HTERT RPE-1 (cell line): ENCODE measurements around the gene RAB23.

Experiments used
- in situ Hi-C: fragments of 300-500 bp; cut with MboI; formaldehyde crosslinking; loops from 4 replicates; pipeline ENCODE4 v1.14.3; 2020; ENCODE audit warnings: low sequenced_read_pairs

RAB23 gene

GRCh38 chr6:57221936-57222742 lies at the start of gene RAB23:
RAB23 (minus strand) TSS chr6:57222307; CDS start chr6:57210380, 11,927 bp downstream.
- in situ Hi-C loops, result no loop called here

GRCh38 chr6:57268294-57268640 lies 46.2 kb upstream of the RAB23 start:
- in situ Hi-C loops, result no loop called here

GRCh38 chr6:57267586-57268293 lies 45.6 kb upstream of the RAB23 start:
- in situ Hi-C loops, result no loop called here

DNA sequence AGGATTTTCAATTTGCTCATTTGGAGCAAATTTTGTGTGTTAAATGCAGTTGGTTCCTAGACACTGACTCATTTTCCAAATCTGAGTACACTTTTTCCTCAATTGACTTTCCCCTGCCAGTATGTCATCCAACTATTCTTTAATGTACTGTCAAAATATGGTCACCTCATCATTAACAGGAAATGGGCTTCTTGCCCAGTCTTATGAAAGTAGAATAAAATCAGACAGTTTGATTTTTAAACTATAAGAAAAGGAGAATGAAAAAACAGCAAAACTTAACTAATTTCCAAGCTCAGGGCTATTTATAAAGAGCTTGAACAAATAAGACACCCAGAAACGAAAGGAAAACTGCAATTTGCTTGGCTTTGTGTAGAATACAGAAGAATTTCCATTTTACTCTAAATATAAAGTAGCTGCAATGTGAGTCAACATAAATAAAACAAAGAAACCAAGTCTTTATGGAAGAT lies 43.7 kb upstream of the RAB23 start:
- in situ Hi-C loops, result no loop called here

GRCh38 chr6:57263739-57264138 lies 41.6 kb upstream of the RAB23 start:
- in situ Hi-C loops, result no loop called here

DNA sequence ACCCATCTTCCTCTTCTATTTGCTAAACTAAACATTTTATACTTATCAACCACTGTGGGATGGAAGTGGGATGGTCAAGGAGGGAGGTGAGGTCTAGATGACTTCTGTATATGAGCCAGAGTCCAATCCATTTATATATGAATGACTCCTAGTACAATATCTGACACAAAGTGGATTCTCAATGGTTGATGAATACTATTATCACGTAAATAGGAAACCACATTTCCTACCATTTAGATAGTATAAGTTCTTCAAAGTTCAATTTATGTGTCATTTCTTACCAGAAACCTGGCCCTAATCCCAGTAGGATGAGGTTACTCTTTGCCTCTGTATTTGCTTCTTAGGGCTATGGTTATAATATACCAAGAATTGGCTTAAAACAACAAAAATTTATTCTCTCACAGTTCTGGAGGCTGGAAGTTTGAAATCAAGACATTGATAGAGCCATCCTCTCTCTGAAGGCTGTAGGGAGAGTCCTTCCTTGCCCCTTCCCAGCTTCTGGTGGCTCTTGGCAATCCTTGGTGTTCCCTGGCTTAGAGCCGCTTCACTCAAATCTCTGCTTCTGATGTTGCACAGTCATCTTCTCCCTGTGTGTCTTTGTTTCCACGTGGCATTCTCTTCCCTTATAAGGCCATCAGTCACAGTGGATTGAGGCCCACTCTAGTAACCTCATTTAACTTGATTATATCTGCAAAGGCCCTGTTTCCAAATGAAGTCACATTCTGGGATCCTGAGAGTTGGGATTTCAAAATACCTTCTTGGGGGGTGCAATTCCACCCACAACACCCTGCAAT lies 41.0 kb upstream of the RAB23 start:
- in situ Hi-C loops, result no loop called here

- in situ Hi-C loops, result no loop called here
These were observed 40.4 kb upstream of the RAB23 start for GRCh38 chr6:57262488-57262887.

- in situ Hi-C loops, result no loop called here
These were observed 39.8 kb upstream of the RAB23 start for GRCh38 chr6:57261926-57262325.

DNA sequence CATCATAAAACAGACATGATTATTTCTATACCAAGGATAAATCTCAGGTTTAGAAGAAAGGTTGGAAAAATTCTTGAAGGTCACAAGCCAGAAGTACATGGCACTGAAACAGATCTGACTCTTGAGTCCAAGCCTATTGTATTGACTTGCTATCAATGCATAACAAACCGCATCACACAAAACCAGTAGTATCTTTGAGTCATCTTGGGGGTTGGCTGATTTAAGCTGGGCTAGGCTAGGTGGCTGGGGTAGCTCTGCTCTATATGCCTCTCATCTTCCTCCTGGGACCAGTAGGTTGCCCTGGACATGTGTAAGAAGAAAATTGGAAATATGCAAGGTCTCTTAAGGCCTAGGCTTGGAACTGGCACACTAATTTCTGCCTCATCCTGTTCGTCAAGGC lies 37.0 kb upstream of the RAB23 start:
- in situ Hi-C loops, result no loop called here

DNA sequence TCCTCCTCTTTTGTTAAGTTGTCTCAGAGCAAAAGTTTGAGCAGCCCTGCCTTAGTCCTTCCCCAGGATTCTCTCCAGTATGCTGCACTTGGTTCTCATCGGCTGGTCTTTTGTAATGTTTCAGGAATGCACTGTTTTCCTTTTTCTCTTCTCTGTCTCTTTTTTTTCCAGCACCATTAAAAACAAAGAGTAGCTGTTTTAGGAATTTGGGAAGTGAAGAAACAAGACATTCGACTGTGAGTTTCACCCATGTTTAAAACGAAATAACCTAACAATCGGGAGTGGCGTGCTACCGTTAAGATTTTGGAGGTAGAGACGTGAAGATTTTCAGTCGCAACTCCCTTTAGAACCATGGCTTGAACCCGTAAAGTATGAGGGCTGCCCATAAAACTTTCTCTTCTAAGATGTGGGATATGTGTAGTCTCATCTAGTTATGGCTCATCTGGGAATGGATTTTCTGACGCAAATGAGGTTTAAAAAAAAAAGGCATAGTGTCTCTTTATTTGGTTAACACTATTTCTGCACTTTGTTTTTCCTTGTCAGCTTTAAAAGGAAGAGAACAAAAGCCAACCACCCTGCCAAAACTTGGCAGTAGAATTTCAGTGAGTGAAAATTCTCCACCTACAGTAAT lies 35.9 kb upstream of the RAB23 start:
- in situ Hi-C loops, result no loop called here

DNA sequence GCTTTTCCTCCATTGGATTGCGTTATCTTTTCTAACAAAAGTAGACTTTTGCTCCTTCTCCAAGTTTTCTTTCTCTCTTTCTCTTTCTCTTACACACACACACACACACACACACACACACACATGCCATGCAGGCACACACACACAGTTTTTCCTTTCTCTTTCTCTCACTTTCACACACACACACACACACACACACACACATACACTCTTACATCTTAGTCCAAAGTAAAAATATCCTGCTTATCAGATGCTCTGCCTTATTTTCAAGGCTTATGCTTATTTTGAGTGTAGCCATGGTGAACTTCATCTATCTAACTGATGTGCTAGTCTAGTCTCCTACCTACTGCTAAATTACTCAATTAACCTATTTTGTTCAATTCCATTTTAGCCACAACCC lies 34.4 kb upstream of the RAB23 start:
- in situ Hi-C loops, result no loop called here

DNA sequence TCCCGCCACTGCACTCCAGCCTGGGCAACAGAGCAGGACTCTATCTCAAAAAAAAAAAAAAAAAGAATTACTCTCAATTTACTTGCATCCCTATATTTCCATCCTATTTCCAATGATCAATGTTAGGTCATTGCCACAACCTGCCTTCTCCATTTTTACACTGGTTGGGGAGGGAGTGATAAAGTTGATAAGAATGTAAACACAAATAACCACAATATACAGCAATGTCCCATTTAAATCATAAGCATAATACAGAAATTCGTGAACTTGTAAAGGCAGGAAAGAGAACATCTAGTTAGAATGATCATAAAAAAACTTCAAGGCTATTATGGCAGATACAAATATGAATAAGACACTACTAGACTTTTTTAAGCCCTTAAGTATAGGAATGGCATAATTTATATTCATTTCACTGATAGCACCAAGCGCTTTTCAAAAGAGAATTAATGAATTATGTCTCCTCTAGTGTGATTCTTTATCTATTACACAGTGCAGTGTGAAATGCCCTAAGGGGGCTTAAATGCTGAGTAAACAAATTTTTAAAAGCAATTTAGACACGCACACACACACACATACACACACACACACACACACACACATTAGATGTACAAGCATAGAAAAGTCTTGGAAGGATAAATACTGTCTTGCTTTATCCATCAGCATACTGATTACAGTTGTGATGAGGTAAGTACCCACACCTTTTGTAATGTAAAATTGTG lies 33.5 kb upstream of the RAB23 start:
- in situ Hi-C loops, result no loop called here

DNA sequence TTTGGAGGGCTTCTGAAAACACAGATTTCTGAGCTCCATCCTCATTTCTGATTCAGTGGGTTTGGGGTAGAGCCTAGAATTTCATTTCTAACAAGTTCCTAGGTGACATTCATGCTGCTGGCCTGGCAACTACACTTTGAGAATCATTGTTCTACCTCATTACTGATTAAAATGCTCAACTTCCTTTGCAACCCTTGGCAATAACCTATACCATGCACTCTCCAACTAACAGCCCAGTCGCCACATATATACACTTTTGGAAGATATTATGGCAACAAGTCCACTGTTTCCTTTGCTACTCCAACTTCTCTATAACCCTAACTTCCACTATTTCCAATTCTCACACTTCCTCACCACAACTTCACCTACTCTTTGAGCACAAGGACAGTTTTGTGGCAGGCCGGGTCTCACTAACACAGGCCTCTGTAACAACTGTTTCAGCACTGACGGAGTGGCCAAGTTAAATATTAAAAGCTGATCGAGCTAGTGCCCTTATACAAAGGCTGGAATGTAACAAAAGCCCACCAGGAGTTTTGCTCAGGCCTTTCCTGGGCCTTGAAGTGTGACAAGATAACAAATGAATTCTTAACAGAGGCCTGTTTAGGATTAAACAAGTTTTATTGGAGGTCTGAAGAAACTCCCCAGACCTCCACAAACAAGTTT lies 32.1 kb upstream of the RAB23 start:
- in situ Hi-C loops, result no loop called here

GRCh38 chr6:57252975-57253374 lies 30.9 kb upstream of the RAB23 start:
- in situ Hi-C loops, result no loop called here

DNA sequence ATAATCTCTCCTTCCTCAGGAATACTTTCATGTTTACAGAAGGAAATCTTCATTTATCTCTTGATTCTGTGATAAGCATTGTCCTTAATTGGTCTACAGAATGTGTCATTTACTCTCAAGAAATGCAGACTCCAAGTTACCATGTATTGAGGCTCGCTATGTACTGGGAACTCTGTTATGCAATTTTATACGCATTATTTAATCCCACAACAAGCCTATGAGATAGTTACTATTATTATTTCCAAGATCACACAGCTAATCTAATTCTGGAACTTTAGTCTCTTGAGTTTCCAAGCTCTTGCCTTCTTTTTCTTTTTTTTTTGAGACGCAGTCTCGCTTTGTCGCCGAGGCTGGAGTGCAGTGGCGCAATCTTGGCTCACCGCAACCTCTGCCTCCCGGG lies 30.0 kb upstream of the RAB23 start:
- in situ Hi-C loops, result no loop called here

GRCh38 chr6:57250348-57250747 lies 28.2 kb upstream of the RAB23 start:
- in situ Hi-C loops, result no loop called here

DNA sequence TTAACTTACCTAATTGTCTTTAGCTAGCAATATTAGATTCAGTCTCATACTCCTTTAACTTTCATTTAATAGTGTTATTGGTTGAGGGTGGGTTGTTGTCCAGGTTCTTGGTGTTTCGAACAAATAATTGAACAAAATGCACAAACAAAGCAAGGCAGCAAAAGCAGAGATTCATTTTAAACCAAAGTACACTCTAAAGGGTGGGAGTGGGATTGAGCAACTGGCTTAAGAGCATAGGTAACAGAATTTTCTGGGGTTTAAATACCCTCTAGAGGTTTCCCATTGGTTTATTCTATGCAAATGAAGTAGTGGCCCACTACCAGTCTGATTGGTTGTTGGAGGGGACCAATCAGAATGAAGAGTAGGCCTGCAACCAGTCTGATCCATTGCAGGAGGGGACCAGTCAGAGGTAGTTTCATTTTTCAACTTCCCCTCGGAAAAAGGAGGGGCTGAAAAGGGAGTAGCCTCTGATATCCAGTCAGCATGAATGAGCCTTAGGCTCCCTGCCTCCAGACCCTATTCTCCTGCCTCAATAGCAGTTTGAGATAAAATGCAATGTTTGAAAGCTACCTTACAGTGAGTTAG lies 26.3 kb upstream of the RAB23 start:
- in situ Hi-C loops, result no loop called here

DNA sequence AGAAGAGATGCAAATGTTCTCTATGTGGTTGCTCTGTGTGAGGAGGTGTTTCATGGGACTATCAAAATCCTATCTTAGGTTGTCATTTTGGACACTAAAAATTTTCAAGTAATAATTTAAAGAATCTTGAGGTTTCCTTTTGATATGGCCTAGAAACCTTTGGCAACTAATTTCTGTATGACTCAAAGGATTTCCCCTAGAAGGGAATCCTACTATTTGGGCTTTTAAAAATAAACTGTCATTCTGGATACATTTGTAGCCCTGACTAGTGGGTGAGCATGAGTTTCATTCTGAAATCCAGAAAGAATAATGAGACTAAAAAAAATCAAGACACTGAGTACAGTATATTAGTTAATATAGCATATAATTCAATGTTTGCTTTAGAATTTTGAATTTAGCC lies 25.5 kb upstream of the RAB23 start:
- in situ Hi-C loops, result no loop called here

DNA sequence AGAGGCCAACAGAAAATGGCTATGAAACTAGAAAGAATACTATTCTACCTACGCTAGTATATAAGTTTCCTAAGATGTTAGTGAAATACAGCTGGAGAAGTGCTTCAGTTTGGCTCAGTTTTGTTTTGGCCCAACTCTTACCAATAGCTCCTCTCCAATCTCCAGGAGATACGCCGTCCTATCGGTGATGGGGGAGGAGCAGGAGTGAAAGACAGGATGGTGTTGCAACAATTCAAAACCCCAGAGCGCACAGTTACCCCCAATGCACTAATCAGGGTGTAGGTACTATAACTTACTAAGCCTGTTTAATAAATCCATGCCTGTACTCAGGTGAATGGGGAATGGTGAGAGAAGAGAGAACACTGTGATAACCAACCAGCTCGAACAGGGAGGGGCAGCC lies 24.2 kb upstream of the RAB23 start:
- in situ Hi-C loops, result no loop called here

GRCh38 chr6:57243954-57244353 lies 21.8 kb upstream of the RAB23 start:
- in situ Hi-C loops, result no loop called here
